ENCODE results near the gene LTB4R2.
A peak's percentile ranks its signal among the peaks of the same experiment; 100 is the strongest.

LTB4R2 gene

GRCh38 chr14:24262821-24263733, 46.9 kb upstream of the LTB4R2 start, which contains the start of gene TGM1:
TGM1 (minus strand) TSS chr14:24263177; CDS start chr14:24262352, 825 bp downstream.
- H3K27ac ChIP-seq (ENCODE audit: extremely low read depth, low read depth, low read length), result no peak within 1 kb of the TSS
- CTCF ChIA-PET, result interaction anchor here (1.0 to 1.4 kb wide), 4 partner anchors 18 to 89 kb away, joined by 3 to 6 read pairs (median 4); partner anchors contain the start of gene TINF2
- H3K36me3 ChIP-seq (ENCODE audit: control insufficient read depth in 2 of 2, insufficient read depth in 1 of 2, low read length in 2 of 2), result peaks cover 0 to 27% of the 10 kb centered on the region in 2 experiments; a peak in 1 of 3 replicates
- POLR2A ChIA-PET, result interaction anchor here (3.2 to 3.6 kb wide), 2 partner anchors 8 to 20 kb away, joined by 14 to 16 read pairs; partner anchors contain the start of genes RABGGTA and TINF2
- TF ChIP-seq SP3 (tag by site-specific recombination; IDR thresholded peaks at IDR 0.05) (0 out of 2 replicates have a peak, but pooled peaks have one; percentile 33), ZNF18 (tag by site-specific recombination; IDR thresholded peaks at IDR 0.05) (no peak), ZNF302 (tag by site-specific recombination; IDR thresholded peaks at IDR 0.05; ENCODE audit: low read depth) (no peak)
- H3K9me3 ChIP-seq (ENCODE audit: control insufficient read depth, insufficient read depth, low read depth, low read length), result no peaks in the 10 kb centered on the region
- no peak within 1 kb of the TSS for H3K4me3 ChIP-seq (ENCODE audit: low read depth, low read length)
- H3K4me1 ChIP-seq (ENCODE audit: control insufficient read depth, insufficient read depth, low read length), result no peaks in the 10 kb centered on the region

- peaks cover 0 to 30% of the 10 kb centered on the region in 2 experiments; a peak in 1 of 3 replicates for H3K36me3 ChIP-seq (ENCODE audit: control insufficient read depth in 2 of 2, insufficient read depth in 1 of 2, low read length in 2 of 2)
- H3K4me1 ChIP-seq (ENCODE audit: control insufficient read depth, insufficient read depth, low read length), result no peaks in the 10 kb centered on the region
- no peak overlapping the region for H3K4me3 ChIP-seq (ENCODE audit: low read depth, low read length)
- H3K27ac ChIP-seq (ENCODE audit: extremely low read depth, low read depth, low read length), result no peak overlapping the region
- ChIA-PET POLR2A (interaction anchor here (3.2 to 3.6 kb wide), 2 partner anchors 7 to 21 kb away, joined by 14 to 16 read pairs; partner anchors contain the start of genes RABGGTA and TINF2), CTCF (no interaction called here)
- H3K9me3 ChIP-seq (ENCODE audit: control insufficient read depth, insufficient read depth, low read depth, low read length), result no peaks in the 10 kb centered on the region
- no peak for TF ChIP-seq HOXC10 (CRISPR knock-in tag; IDR thresholded peaks at IDR 0.05)
- no peak for TF ChIP-seq ZFP37 (tag by site-specific recombination; IDR thresholded peaks at IDR 0.05)
- no peak for TF ChIP-seq ZBTB17 (tag by site-specific recombination; IDR thresholded peaks at IDR 0.05)
- TF ChIP-seq SP3 (tag by site-specific recombination; IDR thresholded peaks at IDR 0.05), result no peak
- TF ChIP-seq ZFP69B (tag by site-specific recombination; IDR thresholded peaks at IDR 0.05), result no peak
- no peak for TF ChIP-seq ZNF157 (tag by site-specific recombination; IDR thresholded peaks at IDR 0.05)
- no peak for TF ChIP-seq ZNF791 (tag by site-specific recombination; IDR thresholded peaks at IDR 0.05)
- TF ChIP-seq ZNF426 (tag by site-specific recombination; IDR thresholded peaks at IDR 0.05), result no peak
- TF ChIP-seq ZNF37A (tag by site-specific recombination; IDR thresholded peaks at IDR 0.05), result no peak
- TF ChIP-seq ZNF114 (tag by site-specific recombination; IDR thresholded peaks at IDR 0.05), result no peak
- TF ChIP-seq KLF17 (tag by site-specific recombination; IDR thresholded peaks at IDR 0.05), result no peak
- no peak for TF ChIP-seq ZNF555 (tag by site-specific recombination; conservative IDR thresholded peaks at IDR 0.05)
- no peak for TF ChIP-seq ZNF580 (tag by site-specific recombination; IDR thresholded peaks at IDR 0.05)
- TF ChIP-seq ZNF24 (tag by site-specific recombination; IDR thresholded peaks at IDR 0.05), result no peak
- TF ChIP-seq ZNF248 (tag by site-specific recombination; IDR thresholded peaks at IDR 0.05), result no peak
Measured at GRCh38 chr14:24263848-24264247, 46.1 kb upstream of the LTB4R2 start.

GRCh38 chr14:24264298-24264697, 45.6 kb upstream of the LTB4R2 start:
- Histone ChIP-seq H3K4me1 (ENCODE audit: control insufficient read depth, insufficient read depth, low read length) (no peaks in the 10 kb centered on the region), H3K27ac (ENCODE audit: extremely low read depth, low read depth, low read length) (no peak overlapping the region), H3K9me3 (ENCODE audit: control insufficient read depth, insufficient read depth, low read depth, low read length) (no peaks in the 10 kb centered on the region), H3K36me3 (ENCODE audit: control insufficient read depth in 2 of 2, insufficient read depth in 1 of 2, low read length in 2 of 2) (peaks cover 0 to 34% of the 10 kb centered on the region in 2 experiments; a peak in 1 of 3 replicates), H3K4me3 (ENCODE audit: low read depth, low read length) (no peak overlapping the region)
- ChIA-PET CTCF (no interaction called here), POLR2A (interaction anchor here (3.2 kb wide), 1 partner anchor 22 kb away, joined by 14 read pairs; the partner anchor contains the start of gene TINF2)
- no peak for TF ChIP-seq PRDM10 (tag by site-specific recombination; IDR thresholded peaks at IDR 0.05)
